Gastroesophageal sphincter (tissue), 3 donors: ENCODE measurements around the gene UROD.

Experiments
- CTCF ChIP-seq, 4 experiments: fragments of 200-600 bp in 2 of 4; fragments of 450-650 bp in 2 of 4; sonication (generic) in 1 of 4; IDR thresholded peaks; one replicate each; pipeline ENCODE4 v1.5.1; 2017 to 2019; ENCODE audit warnings: antibody characterized with exemption in 4 of 4, mild to moderate bottlenecking in 2 of 4, moderate library complexity in 2 of 4
- EP300 ChIP-seq: sonication (generic); formaldehyde crosslinking; IDR thresholded peaks from one replicate; pipeline ENCODE4 v1.6.1; 2017; ENCODE audit warnings: antibody characterized with exemption, mild to moderate bottlenecking

DNA sequence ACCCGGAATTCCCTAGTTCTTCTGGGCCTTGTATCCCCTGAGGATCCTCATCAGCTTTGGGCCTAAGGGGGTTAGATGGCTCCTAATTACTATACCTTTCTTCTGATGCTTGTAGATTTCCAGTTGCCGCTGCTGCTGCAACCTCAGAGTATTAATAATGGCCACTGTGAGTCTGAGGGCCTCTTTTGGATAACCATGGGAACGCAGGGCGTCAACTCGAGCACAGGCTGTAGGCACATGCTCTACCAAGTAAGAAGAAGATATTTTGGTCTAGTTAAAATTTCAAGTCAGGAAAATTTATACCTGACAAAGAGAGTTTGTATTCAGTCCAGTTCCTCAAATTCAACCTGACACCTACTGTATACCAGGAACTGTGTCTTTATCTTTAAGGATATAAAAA lies 28.2 kb downstream of the UROD start:
- TF ChIP-seq EP300 (no peak), CTCF (IDR thresholded peaks at IDR 0.05) (no peak)
